ENCODE data around the gene ACTR8.

ACTR8 gene

GRCh38 chr3:53888232-53888631 lies 6.3 kb upstream of the ACTR8 start:
- TF ChIP-seq, protein P1, sequence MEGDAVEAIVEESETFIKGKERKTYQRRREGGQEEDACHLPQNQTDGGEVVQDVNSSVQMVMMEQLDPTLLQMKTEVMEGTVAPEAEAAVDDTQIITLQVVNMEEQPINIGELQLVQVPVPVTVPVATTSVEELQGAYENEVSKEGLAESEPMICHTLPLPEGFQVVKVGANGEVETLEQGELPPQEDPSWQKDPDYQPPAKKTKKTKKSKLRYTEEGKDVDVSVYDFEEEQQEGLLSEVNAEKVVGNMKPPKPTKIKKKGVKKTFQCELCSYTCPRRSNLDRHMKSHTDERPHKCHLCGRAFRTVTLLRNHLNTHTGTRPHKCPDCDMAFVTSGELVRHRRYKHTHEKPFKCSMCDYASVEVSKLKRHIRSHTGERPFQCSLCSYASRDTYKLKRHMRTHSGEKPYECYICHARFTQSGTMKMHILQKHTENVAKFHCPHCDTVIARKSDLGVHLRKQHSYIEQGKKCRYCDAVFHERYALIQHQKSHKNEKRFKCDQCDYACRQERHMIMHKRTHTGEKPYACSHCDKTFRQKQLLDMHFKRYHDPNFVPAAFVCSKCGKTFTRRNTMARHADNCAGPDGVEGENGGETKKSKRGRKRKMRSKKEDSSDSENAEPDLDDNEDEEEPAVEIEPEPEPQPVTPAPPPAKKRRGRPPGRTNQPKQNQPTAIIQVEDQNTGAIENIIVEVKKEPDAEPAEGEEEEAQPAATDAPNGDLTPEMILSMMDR (IDR thresholded peaks at IDR 0.05; ENCODE audit: borderline replicate concordance, control extremely low read depth, extremely low read depth, insufficient read depth, missing control alignments), result no peak
- no peak for DNase-seq (ENCODE audit: low spot score)
- in situ Hi-C loops (cut with MboI; ENCODE audit: low sequenced_read_pairs, unreplicated experiment), result no loop called here

- in situ Hi-C loops (cut with MboI; ENCODE audit: low sequenced_read_pairs, unreplicated experiment), result no loop called here
- no peak for DNase-seq (ENCODE audit: low spot score)
- TF ChIP-seq, protein P1 (IDR thresholded peaks at IDR 0.05; ENCODE audit: borderline replicate concordance, control extremely low read depth, extremely low read depth, insufficient read depth, missing control alignments), result no peak
Measured at GRCh38 chr3:53887446-53887845, 5.5 kb upstream of the ACTR8 start.

- no peak for DNase-seq (ENCODE audit: low spot score)
- TF ChIP-seq, protein P1 (IDR thresholded peaks at IDR 0.05; ENCODE audit: borderline replicate concordance, control extremely low read depth, extremely low read depth, insufficient read depth, missing control alignments), result no peak
- in situ Hi-C loops (cut with MboI; ENCODE audit: low sequenced_read_pairs, unreplicated experiment), result no loop called here
Measured at GRCh38 chr3:53885239-53885638, 3.3 kb upstream of the ACTR8 start.

DNA sequence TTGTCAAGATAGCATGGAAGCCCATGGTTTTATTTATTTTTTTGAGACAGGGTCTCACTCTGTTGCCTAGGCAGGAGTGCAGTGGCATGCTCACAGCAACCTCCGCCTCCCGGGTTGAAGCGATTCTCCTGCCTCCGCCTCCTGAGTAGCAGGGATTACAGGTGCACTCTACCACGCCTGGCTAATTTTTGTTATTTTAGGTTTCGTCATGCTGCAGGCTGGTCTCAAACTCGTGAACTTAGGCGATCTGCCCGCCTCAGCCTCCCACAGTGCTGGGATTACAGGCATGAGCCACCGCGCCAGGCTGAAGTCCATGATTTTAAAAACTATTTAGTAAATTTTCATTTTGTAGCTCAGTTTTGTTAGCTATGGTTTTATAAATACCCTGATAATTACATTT lies 2.7 kb upstream of the ACTR8 start:
- no peak for DNase-seq (ENCODE audit: low spot score)
- TF ChIP-seq, protein P1 (IDR thresholded peaks at IDR 0.05; ENCODE audit: borderline replicate concordance, control extremely low read depth, extremely low read depth, insufficient read depth, missing control alignments), result no peak
- in situ Hi-C loops (cut with MboI; ENCODE audit: low sequenced_read_pairs, unreplicated experiment), result no loop called here

- no peak for DNase-seq (ENCODE audit: low spot score)
- in situ Hi-C loops (cut with MboI; ENCODE audit: low sequenced_read_pairs, unreplicated experiment), result no loop called here
- TF ChIP-seq, protein P1 (IDR thresholded peaks at IDR 0.05; ENCODE audit: borderline replicate concordance, control extremely low read depth, extremely low read depth, insufficient read depth, missing control alignments), result no peak
Measured at GRCh38 chr3:53883008-53883407, 1.1 kb upstream of the ACTR8 start.

GRCh38 chr3:53880396-53881345 lies 1.3 kb downstream of the ACTR8 start:
- DNase-seq (ENCODE audit: low spot score), result no peak
- in situ Hi-C loops (cut with MboI; ENCODE audit: low sequenced_read_pairs, unreplicated experiment), result no loop called here

More at GRCh38 chr3:53880396-53881345, 1.3 kb downstream of the ACTR8 start:
- TF ChIP-seq, protein P1 (IDR thresholded peaks at IDR 0.05; ENCODE audit: borderline replicate concordance, control extremely low read depth, extremely low read depth, insufficient read depth, missing control alignments), result no peak

Data from GM13976 (cell line).